ENCODE measurements around the gene INPP5F. TPM values are rescaled to one million over a fixed set of nuclear protein-coding genes. Genes with fewer than 3 reads are reported as not detected.
"Not testable (repeated sequence)": the region's sequence is repeated elsewhere in the genome, so short reads cannot be mapped to it uniquely, and the experiment has no call there.

Gene INPP5F
- total RNA-seq, 1 donor from 2014 or later: 16.0 TPM

DNA sequence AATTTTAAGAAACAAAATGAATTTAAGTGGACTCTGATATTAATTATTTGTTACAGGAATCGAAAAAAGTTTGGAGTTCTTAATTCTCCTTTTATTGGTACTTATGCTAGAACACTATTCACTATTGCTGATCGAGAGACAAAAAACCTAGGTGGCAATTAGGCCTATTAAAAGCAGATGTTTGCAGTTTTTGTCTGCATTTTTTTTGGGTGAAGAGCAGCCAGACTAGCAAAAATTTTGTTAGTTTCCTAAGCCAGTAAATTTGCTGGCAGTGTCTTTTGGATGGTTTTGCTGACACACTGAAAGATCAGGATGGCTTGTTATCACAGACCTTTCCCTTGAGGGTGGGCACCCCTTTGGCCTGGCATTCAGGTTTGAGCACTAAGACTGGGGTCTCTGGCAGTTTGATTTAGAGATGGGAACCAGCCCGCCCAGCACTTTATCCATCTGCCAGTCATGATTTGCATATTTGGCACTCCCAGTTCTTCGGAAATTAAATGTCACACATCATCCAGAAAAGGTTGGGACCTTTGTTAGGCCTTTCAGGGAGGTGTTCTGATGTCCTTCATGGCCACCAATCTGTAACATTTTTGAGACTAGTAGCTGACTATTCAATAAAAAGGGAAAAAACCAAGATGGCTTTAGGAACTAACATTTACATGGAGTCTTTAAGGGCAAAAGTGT, 57.3 kb downstream of the INPP5F start:
- DNase-seq (no peak), ATAC-seq (no peak)
- no peaks in the 10 kb centered on the region for H3K36me3 ChIP-seq
- H3K27ac ChIP-seq: no peak overlapping the region
- H3K27me3 ChIP-seq (ENCODE audit: low read depth): no peaks in the 10 kb centered on the region
- intact Hi-C loops (cut with DNase I): no loop called here
- H3K4me3 ChIP-seq: no peak overlapping the region
- TF ChIP-seq, protein P1, sequence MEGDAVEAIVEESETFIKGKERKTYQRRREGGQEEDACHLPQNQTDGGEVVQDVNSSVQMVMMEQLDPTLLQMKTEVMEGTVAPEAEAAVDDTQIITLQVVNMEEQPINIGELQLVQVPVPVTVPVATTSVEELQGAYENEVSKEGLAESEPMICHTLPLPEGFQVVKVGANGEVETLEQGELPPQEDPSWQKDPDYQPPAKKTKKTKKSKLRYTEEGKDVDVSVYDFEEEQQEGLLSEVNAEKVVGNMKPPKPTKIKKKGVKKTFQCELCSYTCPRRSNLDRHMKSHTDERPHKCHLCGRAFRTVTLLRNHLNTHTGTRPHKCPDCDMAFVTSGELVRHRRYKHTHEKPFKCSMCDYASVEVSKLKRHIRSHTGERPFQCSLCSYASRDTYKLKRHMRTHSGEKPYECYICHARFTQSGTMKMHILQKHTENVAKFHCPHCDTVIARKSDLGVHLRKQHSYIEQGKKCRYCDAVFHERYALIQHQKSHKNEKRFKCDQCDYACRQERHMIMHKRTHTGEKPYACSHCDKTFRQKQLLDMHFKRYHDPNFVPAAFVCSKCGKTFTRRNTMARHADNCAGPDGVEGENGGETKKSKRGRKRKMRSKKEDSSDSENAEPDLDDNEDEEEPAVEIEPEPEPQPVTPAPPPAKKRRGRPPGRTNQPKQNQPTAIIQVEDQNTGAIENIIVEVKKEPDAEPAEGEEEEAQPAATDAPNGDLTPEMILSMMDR (IDR thresholded peaks at IDR 0.05): no peak
- no peaks in the 10 kb centered on the region for H3K9me3 ChIP-seq
- peaks cover 12% of the 10 kb centered on the region for H3K4me1 ChIP-seq

DNA sequence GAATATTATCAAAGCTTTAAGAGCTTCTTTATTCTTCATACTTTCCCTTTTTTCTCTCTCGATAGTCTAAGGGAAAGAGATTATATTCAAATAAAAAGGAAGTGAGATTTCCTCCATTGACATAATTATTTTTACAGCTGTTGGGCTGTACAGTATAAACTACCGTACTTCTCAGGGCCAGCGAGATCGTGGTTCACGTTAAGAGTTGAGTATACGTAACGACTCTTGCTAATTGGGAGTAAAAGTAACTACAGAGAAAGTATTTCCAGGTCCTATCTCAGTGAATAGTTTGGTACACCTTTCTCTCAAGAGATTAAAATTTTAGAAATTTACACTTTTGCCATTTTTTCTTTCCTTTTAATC, 57.8 kb downstream of the INPP5F start:
- intact Hi-C loops (cut with DNase I): no loop called here
- H3K27me3 ChIP-seq (ENCODE audit: low read depth): no peaks in the 10 kb centered on the region
- DNase-seq (no peak), ATAC-seq (no peak)
- peaks cover 12% of the 10 kb centered on the region for H3K4me1 ChIP-seq
- TF ChIP-seq, protein P1 (IDR thresholded peaks at IDR 0.05): no peak
- H3K9me3 ChIP-seq: no peaks in the 10 kb centered on the region
- no peak overlapping the region for H3K27ac ChIP-seq
- H3K36me3 ChIP-seq: no peaks in the 10 kb centered on the region
- no peak overlapping the region for H3K4me3 ChIP-seq

DNA sequence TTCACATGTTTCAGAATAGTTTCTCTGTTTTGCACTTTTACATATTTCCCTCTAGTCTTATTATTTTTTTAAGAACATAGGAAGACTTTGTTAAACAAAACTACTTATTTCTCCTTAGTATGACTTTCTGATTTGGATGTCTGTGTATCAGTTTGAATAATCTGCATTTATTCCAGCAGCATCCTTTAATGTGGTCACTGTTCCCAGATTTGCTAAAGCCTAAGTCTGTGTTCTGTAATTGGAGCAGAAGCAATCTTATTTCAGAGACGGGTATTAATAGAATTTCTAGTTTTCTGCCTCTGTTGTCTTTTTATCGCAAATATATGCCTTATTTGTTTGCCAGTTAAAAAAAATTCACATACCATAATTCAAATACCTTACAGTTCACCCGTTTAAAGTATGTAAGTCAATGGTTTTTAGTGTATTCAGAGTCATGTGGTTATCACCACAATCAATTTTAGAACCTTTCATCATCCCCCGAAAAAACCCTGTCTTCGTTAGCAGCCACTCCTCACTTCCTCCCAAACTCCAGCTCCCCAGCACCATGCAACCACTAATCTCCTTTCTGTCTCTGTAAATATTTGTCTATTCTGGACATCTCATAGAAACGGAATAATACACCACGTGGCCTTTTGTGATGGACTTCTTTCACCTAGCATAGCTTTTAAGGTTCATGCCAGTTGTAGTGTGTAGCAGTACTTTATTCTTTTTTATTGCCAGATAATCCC, 58.7 kb downstream of the INPP5F start:
- H3K36me3 ChIP-seq: no peaks in the 10 kb centered on the region
- no peak overlapping the region for H3K4me3 ChIP-seq
- TF ChIP-seq, protein P1 (IDR thresholded peaks at IDR 0.05): no peak
- H3K4me1 ChIP-seq: peaks cover 12% of the 10 kb centered on the region
- H3K9me3 ChIP-seq: no peaks in the 10 kb centered on the region
- ATAC-seq: peak in 1 of 2 donors; percentile 24
- no peaks in the 10 kb centered on the region for H3K27me3 ChIP-seq (ENCODE audit: low read depth)
- intact Hi-C loops (cut with DNase I): no loop called here
- DNase-seq: no peak
- no peak overlapping the region for H3K27ac ChIP-seq

DNA sequence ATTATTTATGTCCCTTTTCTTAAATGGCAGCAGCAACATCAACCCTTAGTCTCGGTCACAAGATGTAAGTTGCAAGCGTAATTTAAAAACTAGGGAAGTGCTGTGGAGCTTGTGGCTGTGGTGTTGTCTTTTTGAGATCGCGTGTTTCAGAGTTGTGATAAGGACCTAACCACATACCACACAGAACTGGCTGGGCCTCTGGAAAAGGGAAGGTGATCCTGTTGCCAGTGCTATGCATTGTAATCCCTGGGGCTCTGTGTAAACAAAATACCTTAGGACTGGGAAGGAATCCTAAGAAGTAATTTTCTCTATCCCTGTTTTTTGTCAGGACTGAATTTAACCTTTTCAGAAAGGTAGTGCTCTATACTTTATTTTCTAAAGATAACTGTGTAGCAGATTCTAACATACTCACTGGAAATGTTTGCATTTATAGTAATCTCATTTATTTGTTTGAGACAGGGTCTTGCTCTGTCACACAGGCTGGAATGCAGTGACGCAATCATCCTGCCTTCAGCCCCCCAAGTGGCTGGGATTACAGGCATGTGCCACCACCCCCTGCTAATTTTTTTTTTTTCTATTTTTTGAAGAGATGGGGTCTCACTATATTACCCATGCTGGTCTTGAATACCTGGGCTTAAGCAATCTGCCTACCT, 60.4 kb downstream of the INPP5F start:
- Histone ChIP-seq H3K27ac (no peak overlapping the region), H3K9me3 (no peaks in the 10 kb centered on the region), H3K36me3 (no peaks in the 10 kb centered on the region), H3K4me1 (peaks cover 12% of the 10 kb centered on the region), H3K4me3 (no peak overlapping the region), H3K27me3 (ENCODE audit: low read depth) (no peaks in the 10 kb centered on the region)
- DNase-seq: no peak
- ATAC-seq: peak; percentile 66 to 77
- TF ChIP-seq, protein P1 (IDR thresholded peaks at IDR 0.05): no peak
- intact Hi-C loops (cut with DNase I): no loop called here

DNA sequence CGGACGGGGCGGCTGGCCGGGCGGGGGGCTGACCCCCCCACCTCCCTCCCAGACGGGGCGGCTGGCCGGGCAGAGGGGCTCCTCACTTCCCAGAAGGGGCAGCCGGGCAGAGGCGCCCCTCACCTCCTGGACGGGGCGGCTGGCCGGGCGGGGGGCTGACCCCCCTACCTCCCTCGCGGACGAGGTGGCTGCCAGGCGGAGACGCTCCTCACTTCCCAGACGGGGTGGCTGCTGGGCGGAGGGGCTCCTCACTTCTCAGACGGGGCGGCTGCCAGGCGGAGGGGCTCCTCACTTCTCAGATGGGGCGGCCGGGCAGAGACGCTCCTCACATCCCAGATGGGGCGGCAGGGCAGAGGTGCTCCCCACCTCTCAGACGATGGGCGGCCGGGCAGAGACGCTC, 69.3 kb downstream of the INPP5F start:
- peaks cover 17% of the 10 kb centered on the region for H3K36me3 ChIP-seq
- H3K9me3 ChIP-seq; intact Hi-C loops (cut with DNase I); DNase-seq; H3K27me3 ChIP-seq (ENCODE audit: low read depth); H3K4me3 ChIP-seq; H3K27ac ChIP-seq; H3K4me1 ChIP-seq; ATAC-seq: not testable (repeated sequence)

DNA sequence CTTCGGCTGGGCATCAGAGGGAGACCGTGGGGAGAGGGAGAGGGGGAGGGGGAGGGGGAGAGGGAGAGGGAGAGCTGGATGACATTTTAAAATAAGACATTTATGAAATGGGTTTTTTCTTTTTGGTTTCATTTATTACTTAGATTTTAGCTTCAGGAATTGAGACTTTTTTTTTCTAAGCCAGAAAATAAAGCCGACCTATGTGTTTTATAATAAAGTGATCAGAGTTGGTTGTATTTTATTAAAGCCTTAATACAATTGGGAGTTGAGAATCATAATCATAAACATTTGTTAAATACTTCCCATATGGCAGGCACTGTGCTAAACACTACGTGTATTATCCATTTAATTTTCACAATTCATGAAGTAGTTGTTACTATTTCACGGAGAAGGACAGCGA, 70.2 kb downstream of the INPP5F start:
- ATAC-seq (no peak), DNase-seq (no peak)
- Histone ChIP-seq H3K4me3 (no peak overlapping the region), H3K4me1 (no peaks in the 10 kb centered on the region), H3K27ac (no peak overlapping the region), H3K27me3 (ENCODE audit: low read depth) (no peaks in the 10 kb centered on the region), H3K9me3 (no peaks in the 10 kb centered on the region), H3K36me3 (peaks cover 17% of the 10 kb centered on the region)
- TF ChIP-seq, protein P1 (IDR thresholded peaks at IDR 0.05): no peak
- intact Hi-C loops (cut with DNase I): no loop called here
